Amniotic stem cell (primary cell): ENCODE data around the gene ANKRD66.

Source experiments
- DNase-seq: peaks from one replicate; lab custom pipeline; 2025; lab: John Stamatoyannopoulos, UW

ANKRD66 gene

GRCh38 chr6:46790355-46790874 lies 43.7 kb downstream of the ANKRD66 start:
- DNase-seq = no peak

GRCh38 chr6:46792635-46793034 lies 45.9 kb downstream of the ANKRD66 start:
- no peak for DNase-seq

- DNase-seq = no peak
These were observed 46.4 kb downstream of the ANKRD66 start, which contains the start of gene MEP1A for GRCh38 chr6:46793138-46793537. Gene MEP1A, plus strand, starts transcription at chr6:46793389. Its CDS starts 10 bp downstream, at chr6:46793399.

DNA sequence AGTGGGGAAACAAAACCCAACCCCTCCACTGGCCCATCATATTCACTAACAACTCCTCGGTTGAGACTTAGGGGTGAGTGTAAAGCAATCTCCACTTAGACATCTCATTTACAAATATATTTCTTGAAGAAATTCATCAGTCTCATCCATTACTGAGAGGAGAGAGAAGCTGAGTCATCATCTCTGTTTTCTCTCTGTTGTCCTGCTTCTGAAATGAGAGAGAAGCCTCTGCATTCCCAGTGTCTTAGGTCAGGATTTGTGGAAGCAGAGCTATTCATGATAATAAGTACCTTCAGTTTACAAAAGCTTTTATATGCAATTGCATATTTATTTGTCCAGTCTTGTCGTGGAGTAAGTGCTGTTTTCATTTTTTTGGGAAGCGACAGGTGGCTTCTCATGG lies 47.3 kb downstream of the ANKRD66 start:
- no peak for DNase-seq

DNA sequence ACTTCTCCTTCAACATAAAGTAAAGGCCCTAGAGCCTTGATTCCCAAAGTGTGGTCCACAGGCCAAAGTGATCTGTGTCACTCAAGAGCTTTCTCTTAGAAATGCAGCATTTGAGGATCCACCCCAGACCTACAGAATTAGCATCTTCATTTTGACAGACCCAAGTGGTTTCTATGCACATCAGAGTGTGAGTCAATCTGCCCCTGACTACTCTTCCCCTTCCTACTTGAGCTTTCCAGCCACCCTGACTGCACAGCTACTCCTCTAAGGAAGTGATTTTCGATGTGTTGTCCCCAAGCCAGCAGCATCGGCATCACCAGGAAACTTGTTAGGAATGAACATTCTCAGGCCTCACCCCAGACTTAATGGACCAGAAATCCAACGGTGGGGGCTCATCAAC lies 49.1 kb downstream of the ANKRD66 start:
- DNase-seq = no peak

DNA sequence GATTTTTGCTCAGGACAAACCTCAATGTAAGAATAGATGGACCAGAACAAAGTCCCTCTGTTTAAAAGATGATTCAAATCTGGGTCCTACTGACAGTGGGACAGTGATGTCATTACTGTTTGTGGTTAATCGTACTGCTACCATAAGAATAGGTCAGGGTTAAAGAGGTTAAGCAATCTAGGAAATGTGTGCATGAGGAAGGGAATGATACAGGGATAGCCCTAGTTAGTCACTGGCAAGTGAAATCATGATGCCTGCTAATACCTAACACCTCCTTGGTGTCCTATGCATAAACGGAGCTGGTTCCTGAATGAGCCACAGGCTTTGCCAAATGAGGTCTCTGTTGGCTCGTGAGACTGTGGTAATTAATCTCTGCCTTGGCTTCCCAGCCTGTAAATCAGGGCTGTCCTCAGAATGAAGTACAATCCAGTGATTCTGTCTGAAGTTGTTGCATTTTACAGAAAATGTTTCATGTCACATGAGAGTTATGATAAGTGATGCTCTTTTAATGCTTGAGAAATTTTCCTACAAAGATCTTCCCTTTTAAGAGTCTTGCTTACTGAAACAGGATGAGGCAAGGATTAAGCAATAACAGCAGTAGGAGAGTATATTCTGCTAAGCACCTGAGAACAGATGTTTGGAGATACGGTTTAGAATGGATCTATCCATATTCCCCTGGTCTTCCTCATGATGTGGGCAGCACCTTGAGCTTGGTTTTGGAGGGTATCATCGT lies 50.3 kb downstream of the ANKRD66 start:
- DNase-seq = no peak

GRCh38 chr6:46799657-46800056 lies 52.9 kb downstream of the ANKRD66 start:
- DNase-seq = no peak

DNA sequence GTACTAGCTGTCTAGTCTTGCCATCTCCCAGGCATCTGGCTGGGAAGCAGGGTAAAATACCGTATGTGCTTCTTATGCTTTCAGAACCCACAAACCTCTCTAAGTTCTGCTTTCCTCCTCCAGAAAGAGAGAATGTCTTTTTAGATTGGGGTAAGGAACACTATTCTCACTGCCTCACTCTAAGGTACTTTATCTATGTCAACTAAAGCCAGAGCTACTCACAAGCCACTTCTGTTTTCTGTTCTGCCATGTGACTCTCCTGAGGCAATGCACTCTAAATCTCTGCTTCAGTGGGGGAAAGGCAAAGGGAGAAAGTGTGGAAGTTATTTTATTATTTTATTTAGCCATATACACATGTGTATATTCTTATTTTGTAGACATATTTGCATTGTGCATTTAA lies 62.1 kb downstream of the ANKRD66 start:
- no peak for DNase-seq
